Measurements from ENCODE around the gene SLC29A1.
"Not testable (repeated sequence)": the region's sequence is repeated elsewhere in the genome, so short reads cannot be mapped to it uniquely, and the experiment has no call there.

The SLC29A1 gene

DNA sequence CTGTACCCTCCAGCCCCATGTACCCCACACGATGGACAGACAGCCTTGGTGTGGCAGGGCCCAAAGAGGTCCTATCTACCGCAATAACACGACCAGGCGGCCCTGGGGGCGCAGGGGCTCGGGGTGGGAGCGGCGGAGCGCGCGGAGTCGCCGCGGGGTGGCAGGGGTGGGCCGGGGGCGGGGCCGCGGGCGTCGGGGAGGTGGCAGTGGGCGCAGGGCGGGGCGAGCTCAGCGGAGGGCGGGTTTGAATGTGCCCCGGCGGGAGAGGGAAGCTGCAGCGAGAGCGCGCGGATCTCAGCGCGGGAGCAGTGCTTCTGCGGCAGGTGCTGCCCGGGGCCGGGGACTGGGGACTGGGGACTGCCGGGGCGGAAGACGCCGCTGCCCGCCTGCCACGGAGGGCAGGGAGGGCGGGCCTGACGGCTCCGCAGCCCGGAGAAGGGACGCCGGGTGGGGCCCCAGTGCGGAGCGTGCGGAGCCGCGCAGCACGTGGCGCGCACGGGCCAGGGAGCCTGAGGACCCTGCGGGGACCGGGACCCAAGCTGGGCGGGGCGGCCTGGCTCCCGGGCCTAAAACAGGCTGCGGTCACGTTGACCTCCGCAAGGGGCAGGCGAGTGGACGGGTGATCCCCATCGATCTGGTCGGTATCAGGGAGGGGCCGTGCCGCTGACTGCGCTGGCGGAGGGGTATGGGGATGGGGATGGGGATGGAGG is at the start of gene SLC29A1:
Gene SLC29A1 (plus strand): TSS at position 277 of the 710 bp plus-strand sequence. CDS start 3,719 bp downstream, outside the sequence.
- DNase-seq = peak in 1 of 2 experiments; percentile 57

DNA sequence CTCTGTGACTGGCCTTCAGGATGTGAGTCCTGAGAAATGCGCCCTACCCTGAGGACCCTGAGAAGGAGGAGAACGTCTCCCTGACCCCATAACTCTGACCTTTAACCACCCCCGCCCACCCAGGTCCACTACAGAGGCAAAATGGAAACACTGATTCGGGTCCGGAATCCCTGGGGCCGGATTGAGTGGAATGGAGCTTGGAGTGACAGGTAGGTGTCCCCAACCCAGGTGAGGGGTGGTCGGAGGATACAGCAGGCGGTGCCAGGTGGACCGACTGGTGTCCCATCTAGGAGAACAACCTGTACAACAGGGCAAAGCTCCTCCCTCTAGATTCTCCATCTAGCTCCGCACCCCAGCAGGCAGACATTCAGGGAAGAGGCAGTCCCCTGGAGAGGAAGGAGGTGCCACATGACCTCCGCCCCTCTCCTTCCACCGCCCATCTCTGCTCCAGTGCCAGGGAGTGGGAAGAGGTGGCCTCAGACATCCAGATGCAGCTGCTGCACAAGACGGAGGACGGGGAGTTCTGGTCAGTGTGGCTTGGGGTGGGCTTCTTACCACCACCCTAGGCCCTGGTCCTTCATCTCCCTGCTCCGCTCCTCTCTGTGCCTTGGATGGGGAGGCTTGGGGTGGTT is 47.1 kb upstream of the SLC29A1 start:
- no peak for DNase-seq

DNA sequence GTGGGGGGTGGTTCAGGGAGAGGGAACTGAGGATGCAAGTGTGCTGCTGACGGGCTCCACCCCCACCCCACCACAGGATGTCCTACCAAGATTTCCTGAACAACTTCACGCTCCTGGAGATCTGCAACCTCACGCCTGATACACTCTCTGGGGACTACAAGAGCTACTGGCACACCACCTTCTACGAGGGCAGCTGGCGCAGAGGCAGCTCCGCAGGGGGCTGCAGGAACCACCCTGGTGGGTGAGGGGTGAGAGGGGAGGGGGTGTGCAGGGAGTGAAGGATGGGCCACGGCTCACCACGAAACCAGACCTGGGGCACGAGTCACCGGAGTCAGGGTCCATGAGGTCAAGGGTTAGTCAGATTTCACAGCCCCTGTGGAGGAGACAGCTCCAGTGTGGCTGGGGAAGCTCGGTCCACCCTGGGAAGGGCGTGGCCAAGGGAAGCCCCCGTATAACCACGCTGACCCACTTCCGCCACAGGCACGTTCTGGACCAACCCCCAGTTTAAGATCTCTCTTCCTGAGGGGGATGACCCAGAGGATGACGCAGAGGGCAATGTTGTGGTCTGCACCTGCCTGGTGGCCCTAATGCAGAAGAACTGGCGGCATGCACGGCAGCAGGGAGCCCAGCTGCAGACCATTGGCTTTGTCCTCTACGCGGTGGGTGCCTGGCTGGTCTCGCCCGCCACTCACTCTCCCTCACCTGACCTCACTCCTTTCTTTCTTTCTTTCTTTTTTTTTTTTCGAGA is 46.5 kb upstream of the SLC29A1 start:
- DNase-seq = no peak

DNA sequence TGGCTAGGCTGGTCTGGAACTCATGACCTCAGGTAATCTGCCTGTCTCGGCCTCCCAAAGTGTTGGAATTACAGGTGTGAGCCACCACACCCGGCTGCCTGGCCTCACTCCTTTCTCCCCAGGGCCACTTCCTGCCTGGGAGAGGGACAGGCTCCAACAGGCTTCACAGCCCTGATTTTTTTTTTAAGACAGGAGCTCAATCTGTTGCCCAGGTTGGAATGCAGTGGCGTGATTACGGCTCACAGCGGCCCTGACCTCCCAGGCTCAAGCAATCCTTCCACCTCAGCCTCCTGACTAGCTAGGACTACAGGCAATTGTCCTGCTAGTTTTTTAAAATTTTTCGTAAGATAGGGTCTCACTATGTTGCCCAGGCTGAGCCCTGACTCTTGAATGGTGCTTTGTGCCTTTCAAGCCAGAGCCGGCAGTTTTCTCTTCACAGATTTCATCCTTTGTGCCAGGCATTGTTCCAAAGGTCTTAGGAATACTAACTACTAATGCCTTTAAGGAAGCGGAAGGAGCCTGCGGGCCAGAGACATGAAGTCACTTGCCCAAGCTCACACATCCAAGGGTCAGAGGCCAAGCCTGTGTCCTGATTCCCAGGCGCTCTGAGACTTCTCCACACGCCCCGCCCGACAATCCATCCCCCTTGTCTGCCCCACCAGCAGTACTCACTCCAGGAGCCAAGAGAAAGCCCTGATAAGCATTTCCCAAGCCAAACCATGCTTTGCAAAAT is 45.5 kb upstream of the SLC29A1 start:
- no peak for DNase-seq

DNA sequence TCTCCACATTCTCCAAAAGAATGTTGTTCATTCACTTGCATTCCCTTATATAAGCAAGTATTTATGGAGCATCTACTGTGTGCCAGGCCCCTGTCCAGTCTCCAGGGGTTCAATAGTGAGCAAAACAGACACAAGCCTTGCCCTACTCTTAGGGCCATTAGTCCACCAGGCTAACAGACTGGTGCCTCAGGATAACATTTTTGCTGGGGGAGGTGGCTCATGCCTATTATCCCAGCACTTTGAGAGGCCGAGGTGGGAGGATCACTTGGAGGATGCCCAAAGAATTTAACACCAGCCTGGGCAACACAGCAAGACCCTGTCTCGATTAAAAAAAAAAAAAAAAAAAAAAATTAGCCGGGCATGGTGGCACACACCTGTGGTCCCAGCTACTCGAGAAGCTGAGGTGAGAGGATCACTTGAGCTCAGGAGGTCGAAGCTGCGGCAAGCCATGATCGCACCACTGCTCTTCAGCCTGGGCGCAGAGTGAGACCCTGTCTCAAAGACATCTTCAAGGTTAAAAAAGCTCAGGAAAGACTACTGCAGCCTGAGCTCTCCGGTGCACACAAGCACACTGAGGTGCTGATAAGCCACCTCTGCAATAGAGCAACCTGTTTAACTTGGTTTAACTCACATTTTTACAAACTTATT is 44.8 kb upstream of the SLC29A1 start:
- DNase-seq = no peak

DNA sequence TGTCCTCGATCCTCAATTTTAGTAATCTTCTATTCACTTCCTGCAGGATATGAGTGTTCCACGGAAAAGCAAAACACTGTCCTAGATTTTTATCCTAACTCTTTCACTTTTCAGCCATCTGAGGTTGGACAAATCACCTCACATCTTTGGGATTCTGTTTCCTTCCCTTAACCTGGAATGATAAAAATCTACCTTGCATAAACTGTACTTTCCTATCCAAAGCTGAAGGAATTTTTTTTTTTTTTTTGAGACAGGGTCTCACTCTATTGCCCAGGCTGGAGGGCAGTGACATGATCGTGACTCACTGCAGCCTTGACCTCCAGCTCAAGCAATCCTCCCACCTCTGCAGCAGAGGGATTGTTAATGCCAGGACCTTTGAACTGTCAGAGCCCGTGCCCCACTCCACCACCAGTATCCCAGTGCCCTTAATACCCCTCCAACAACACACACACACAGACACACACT is 44.3 kb upstream of the SLC29A1 start:
- no peak for DNase-seq

DNA sequence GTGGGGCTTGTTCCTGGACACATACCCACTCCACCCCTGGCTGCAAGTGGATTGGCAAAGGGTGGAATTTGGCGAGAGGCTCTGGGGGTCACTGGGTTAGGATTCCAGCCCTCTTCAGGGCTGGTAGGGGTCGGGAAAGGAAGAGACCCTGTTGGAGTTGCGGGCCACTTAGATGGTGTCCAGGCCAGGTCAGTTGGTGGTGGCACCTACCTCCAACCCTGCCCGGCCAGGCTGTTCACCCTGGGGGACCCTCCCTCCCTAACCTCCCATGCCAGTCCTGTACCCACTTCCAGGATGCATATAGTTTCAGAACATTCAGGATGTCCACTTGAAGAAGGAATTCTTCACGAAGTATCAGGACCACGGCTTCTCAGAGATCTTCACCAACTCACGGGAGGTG is 43.7 kb upstream of the SLC29A1 start:
- no peak for DNase-seq

DNA sequence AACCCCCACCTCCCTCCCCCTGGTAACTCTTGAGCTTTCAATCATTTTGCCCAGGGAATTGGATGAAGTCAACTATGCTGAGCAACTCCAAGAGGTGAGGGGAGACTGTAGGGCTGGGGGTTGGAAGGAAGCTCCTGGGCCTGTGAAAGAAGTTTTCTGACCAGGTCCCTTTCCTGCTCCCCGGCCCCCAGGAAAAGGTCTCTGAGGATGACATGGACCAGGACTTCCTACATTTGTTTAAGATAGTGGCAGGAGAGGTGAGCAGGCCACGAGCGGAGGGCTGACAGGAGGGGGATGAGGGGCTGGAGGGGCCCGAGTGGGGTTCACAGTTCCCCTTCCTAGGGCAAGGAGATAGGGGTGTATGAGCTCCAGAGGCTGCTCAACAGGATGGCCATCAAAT is 43.0 kb upstream of the SLC29A1 start:
- no peak for DNase-seq

DNA sequence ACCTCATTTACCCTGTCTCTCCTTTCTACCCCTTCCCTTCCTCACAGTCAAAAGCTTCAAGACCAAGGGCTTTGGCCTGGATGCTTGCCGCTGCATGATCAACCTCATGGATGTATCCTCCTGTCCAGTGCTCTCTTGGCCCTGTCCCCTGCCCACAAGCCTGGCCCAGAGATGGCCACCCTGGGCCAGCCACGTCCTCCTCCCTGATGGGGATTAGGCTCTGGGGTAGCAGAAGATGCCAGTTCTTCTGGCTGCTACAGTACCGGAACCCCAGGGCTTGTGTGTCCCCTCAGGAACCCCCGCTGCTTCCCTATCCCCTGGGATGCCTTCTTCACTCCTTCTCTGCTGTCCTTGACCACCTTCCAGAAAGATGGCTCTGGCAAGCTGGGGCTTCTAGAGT is 42.5 kb upstream of the SLC29A1 start:
- DNase-seq = no peak

DNA sequence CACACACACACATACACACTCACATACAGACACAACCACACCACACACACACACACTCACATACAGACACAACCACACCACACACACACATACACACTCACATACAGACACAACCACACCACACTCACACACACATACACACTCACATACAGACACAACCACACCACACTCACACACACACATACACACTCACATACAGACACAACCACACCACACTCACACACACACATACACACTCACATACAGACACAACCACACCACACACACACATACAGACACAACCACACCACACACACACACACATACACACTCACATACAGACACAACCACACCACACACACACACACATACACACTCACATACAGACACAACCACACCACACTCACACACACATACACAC is 41.6 kb upstream of the SLC29A1 start:
- DNase-seq = not testable (repeated sequence)

DNA sequence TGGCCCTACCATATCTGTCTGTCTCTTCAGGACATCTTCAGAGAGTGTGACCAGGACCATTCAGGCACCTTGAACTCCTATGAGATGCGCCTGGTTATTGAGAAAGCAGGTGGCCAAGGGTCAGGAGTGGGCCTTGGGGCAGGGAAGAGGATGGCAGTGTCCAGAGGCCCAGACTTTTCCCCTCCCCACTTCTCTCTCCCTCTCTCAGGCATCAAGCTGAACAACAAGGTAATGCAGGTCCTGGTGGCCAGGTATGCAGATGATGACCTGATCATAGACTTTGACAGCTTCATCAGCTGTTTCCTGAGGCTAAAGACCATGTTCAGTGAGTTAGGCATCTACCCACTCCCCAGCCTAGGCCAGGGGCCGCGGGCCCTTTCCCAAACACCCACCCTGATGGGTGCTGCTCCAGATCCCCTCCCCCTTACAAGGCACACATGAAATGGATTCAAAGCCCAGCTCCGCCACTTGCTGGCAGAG is 40.4 kb upstream of the SLC29A1 start:
- no peak for DNase-seq

DNA sequence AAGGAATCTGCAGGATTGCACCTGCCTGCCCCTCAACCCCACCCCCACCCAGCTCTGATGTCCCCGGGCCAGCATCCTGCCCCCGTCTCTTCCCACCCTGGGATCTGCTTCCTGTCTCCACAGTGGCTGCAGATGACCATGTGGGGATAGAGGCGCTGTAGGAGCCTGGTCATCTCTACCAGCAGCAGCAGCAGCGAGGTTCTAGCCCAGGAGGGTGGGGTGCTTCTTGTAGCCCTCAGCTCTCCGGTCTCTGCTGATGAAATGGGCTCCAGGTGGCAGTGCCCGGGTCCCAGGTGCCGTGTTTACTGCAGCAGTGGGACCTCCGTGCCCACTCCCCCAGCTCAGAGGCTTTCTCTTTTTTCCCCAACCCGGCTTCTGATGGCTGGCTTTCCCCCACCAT is 39.6 kb upstream of the SLC29A1 start:
- DNase-seq = no peak

DNA sequence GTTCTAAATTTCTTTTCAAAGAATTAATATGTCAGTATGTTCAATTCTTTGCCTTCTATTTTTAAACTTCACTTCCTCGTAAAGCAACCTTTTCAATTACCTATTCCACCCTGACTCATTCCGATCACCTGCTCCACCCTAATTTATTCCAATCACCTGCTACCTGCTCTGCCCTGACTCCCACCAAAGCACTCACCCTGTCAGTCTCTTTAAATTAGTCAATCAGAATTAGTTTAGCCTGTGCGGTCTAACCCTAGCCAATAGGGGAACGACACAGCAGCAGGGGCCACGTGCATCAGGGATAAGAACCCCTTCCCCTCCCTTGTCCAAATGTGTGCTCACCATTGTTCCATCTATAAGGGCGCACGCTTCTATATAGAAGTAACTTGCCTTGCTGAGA is 38.0 kb upstream of the SLC29A1 start:
- not testable (repeated sequence) for DNase-seq

DNA sequence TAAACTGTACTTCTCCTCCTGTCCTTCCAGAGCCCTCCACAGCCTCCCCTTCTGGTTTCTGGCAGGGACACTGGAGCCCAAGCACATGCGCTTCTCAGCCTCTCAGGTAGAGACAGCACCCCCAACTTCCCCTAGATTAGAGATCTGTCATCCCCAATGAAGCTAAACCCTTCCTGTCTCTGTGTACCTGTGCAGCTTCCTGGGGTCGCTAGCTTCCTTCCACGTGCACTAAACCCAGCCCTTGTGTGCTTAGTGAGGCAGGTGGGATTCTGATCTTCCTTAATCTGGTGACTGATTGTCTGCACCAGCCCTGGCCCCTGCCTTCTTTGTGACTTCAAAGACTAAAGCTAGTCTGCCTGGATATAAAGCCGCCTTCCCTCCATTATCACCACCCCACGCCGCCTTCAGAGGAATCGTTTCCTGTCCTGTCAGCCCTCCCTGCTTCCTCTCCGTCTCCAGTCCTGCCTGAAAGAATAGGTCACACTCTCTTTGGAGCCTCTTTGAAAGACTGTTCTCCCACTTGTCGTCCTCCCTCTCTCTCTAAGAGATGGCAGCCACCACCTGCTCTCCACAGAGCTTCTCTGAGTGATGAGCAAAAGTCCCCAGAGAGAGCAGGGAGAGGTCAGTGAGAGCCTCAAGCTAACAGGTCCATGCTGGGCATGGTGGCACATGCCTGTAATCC is 37.3 kb upstream of the SLC29A1 start:
- DNase-seq = no peak

DNA sequence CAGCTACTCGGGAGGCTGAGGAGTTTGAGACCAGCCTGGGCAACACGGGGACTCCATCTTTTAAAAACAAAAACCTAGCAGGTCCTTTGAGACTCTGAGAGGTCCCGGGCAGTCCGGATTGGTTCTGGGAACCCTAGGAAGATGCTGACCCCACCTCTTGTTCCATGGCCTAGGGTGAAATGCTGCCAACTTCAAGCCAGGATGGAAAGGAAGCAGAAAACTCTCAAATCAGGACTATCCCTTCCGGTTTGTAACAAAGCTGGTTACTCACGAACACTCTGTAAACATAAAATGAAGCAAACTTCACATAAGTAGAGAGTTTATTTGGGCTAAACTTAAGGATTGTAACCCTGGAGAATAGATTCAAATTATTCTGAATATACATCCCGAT is 36.8 kb upstream of the SLC29A1 start:
- DNase-seq = no peak

DNA sequence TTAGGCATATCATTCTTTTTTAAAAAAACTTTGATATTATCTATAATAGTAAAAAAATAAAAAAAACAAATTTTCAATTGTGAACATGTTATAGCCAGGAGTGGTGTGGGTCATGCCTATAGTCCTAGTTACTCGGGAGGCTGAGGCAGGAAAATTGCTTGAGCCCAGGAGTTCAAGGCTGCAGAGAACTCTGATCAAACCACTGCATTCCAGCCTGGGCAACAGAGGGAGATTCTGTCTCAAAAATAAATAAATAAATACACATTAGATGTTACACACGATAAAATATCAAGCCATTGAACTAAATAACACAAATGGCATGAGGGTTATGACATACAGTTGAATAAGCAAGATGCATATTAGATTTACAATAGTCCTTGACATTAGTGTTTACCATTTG is 34.6 kb upstream of the SLC29A1 start:
- no peak for DNase-seq

DNA sequence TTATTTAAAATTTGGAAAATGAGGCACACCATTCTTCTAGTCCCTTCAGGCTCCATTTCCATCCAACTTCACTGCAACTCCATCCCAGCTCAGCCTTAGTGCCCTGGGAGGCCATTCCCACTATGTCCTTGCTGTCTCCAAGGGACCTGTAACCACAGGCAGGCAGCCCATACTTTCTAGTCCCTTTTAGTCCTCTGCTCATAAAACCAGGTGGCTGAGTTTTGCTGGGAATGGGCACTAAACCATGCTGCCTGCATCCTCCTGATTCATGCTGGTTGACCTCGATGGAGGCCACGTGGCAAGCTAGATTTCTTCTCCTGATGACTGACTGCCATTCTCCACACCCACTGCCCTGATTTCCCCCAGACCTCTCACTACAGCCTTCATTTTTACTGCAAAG is 34.1 kb upstream of the SLC29A1 start:
- no peak for DNase-seq

DNA sequence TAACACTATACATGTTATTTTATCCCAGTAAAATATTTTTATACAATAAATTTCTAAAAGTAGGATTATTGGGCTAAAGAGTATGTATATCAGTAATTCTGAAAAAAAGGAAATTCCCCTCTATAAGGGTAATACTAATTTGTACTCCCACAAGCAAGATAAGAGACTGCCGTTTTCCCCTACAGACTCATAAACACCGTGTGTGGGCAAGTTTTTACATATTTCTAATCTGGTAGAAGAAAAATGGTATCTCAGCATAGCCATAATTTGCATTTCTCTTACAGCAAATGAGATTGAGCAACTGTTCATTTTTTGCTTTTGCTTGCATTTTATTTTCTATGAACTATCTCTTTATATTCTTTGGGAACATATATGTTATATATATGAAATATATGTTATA is 32.7 kb upstream of the SLC29A1 start:
- DNase-seq = no peak

DNA sequence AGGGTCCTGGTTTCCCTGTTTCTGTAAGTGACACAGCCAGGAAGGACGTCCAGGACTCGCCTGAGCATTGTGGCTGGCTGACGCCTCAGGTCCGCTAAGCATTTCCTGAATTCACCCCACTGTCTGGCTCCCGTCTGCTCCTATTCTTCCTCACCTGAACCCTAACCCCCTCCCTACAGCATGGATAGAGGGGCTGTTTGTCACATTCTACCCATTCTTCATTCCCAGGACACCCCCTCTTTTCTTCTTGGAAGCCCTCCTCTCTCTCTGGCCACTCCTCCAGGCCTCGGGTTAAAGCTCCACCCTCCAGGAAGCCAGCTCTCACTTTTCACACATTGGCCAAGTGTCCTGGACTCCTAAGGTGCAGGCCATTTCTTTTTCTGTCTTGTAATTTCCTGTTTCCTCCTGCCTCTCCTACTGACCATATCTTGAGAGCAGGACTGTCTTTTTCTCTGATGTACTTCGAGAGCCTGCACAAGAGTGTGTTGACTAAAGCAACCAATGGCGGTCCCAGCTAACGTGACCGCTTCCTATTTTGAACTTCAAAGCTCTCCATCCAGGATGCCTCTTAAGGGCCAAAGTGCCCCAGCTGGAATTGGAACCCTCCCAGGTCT is 30.9 kb upstream of the SLC29A1 start:
- DNase-seq = no peak

DNA sequence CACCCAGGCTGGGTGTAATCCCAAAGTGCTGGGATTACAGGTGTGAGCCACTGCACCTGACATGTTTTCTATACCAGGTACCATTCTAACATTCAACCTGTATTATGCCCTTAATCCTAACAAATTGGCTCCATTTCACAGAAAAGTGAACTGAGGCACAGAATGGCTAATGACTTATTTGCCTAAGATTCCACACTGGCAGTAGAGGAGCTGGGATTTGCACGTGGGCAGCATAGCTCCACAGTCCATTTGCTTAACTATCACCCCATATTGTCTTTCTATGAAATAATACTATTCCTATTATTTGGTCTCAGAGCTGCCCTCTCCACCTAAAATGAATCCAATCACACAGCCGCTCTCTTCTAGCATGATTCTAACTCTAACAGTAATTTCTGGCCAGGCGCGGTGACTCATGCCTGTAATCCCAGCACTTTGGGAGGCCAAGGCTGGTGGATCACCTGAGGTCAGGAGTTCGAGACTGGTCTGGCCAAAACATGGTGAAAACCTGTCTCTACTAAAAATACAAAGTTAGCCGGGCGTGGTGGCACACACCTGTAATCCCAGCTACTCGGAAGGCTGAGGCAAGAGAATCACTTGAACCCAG is 30.0 kb upstream of the SLC29A1 start:
- DNase-seq = no peak

DNA sequence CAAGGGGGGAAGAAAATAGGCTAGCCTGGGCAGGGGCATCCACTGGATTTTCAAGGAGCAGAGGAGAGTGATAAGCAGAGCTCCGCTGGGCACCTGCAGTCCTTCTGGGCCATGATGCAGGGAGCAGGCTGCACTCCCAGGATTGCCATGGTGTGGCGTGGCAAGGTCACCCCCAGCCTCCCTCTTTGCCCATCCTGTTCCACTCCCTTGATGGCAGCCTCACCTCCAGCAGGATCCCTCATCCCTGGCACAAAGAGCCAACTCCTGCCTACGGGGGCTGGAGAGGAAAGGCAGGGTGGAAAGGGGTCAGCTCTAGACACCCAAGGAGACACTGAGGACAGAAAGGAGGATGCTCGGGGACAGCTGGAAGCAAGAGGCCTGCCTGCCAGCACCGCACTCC is 29.1 kb upstream of the SLC29A1 start:
- no peak for DNase-seq
